ENCODE results near the gene ACER3.
"Not testable (repeated sequence)": the region's sequence is repeated elsewhere in the genome, so short reads cannot be mapped to it uniquely, and the experiment has no call there.

ACER3 gene

DNA sequence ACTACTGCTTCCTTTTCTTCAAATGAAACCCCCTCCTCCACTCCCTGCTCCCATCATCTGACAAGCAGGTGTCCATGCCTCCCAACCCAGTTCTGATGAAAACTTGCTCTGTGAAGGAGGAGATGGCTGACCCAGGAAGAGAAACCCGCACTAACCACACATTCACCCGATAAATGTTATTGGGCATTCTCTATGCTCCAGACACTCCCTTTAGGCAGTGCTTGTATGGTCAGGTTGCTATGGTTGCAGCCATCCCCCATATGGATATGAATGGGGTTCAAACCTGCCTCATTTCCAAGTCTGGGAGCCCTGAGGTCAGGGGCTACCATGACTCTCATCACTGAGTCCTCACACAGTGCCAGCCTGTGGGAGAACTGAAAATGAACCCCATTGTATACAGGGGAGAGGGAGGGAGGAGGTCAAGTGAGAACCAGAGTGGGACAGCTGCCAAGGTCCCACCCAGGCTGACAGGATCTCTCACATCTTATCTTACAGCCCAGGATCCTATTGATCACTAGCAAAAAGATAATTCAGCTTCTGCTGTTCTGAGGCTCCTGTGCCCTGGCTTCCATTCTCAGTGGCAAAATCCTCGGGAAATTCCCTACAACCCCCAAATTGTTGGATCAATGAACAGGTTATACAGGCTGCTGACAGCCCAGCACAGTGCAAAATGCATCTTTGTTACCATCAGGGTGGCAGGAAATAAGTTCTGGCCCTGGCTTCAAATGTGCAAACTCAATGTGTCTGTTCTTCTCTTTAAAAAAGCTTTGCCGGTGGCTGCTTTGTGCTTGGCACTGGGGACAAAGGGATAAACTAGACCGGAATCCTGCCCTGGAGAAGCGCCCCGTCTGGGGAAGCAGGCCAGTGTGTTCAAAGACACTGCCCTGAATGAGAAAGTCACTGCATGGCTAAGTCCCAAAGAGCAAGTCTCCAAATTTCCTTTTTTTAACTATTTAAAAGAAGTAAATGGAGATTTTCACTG, 22.7 kb upstream of the ACER3 start:
- no peak for DNase-seq

DNA sequence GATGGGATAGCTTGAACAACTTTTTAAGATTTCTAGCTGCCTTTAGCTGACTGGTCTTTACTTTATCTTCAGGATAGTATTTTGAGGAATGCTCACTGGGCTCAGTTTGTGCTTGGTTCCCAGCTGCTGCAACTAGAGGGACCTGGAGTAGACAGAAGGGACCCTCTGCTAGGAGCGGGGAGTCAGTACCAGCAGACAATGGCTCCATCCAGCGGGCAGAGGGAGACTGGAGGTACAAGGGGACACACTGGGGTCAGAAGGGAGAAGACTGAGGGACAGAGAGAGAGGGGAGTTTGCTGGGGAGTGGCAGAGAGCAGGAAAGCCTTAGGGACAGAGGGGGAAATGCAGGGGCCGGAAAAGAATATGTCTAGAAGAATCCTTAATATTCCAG, 22.0 kb upstream of the ACER3 start:
- DNase-seq, result no peak

DNA sequence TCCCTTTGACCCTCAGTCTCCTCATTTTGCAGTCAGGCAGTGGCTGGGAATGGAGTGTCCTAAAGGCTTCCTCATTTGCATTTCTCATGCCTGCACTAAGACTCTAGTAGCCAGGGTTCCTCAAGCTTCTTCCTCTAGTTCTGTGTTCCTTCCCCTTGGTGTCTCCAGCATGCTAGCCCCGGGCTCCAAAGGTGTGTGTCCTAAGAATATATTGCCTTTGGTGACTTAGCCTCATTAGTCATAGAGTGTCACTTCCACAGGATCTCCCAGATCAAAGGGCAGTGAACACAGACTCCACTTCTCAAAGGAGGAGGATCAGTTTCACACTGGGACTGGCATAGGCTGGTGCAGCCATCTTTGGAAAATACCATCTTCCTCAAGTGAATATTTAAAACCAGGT, 21.4 kb upstream of the ACER3 start:
- no peak for DNase-seq

DNA sequence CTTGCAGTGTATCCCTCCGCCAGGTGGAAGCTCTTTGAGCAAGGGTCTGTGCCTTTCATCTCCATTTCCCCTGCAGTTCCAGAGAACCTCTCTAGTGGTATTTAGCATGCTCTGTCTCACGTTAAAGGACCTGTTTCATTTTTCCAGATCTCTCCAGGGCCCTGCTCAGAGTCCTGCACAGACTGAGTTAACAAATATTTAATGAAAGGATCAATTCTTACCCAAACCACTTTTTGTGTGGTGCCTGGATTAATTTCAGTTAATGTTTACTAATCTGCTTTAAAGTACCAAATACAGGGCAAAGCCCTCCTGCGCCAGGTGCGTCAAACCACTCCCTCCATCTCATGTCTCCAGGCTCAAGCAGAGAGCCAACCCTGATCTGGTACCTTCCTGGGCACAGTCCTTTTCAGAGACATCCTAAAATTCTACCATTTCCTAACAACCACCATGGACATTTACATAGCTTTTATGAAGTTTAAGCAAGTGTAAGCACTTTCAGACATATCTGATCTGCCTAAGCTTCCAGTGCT, 18.7 kb upstream of the ACER3 start:
- no peak for DNase-seq

DNA sequence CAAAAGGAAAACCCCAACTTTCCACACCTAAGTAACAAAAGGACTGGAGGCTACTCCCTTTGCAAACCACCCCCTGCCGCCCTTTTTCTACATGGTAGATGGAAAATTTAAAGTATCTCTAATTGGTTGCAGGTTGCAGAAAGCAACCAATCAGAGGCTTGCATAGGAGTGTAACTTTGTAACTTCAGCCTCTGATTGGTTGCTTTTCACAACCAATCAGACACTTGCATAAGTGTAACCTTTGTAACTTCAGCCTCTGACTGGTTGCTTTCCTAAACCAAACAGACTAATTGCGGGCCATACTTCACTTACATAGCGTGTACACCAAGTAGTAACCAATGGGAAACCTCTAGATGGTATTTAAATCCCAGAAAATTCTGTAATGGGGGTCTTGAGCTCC, 16.8 kb upstream of the ACER3 start:
- DNase-seq, result no peak

DNA sequence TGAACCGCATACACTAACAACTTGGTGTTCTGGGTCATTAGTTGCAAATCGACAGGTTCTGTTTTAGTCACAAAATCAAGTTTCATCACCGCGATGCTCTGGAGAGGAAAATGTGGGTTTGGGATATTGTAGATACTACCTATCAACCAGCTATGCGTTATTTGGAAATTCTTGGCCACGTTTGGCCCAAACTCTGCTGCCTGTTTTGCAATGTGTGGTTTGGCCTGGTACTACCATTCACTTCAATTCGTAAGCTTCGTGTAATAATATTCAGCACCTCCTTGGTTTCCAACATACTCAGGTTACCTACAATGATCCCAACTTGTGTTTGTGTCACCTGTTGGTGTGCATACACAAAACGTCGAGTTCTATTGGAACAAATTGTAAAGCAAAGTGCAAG, 16.2 kb upstream of the ACER3 start:
- DNase-seq, result no peak

DNA sequence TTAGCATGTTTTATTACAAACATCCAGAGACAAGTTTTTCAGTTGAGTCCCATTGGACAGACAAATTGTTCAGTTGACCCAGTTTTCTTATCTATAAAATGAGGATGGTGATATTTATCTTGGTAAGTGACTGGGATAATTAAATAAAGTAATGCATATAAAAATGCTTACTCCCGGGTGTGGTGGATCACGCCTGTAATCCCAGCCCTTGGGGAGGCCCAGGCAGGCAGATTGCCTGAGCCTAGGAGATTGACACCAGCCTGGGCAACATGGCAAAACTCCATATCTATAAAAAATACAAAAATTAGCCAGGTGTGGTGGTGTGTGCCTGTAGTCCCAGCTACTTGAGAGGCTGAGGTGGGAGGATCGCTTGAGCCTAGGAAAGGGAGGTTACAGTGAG, 15.6 kb upstream of the ACER3 start:
- DNase-seq, result no peak

DNA sequence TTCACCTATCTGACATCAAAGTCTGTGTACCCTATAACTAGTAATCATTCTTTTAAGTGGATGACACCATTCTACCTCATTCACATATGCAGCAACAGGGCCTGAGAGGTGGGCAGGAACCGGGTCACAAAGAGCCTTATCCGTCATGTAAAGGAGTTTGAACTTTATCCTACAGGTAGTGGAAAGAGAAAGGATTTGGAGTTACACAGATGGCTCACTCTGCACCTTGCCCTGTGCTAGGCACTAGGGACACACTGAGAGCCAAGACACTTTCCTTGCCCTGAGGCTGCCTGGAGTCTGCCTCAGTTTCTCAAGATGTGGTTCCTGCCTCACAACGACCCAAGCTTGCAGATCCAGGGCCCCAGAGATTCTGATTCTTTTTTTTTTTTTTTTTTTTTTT, 14.3 kb upstream of the ACER3 start:
- no peak for DNase-seq

DNA sequence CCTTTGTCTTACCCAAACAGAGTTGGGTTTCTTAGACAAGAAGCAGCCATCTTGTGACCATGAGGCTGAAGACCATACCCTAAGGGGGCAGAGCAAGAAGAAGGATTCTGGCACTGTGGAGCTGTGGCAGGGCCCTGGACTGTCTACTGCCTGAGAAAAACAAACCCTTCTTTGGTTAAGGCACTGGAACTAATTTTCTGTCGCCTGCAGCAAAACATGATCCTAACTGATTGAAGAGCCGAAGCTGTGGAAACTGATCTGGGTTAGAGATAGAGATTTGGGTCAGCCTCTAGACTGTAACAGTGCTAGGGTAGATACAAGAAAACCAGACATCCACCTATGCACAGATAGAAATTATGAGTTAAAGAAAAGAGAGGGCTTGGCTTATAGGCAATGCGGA, 11.3 kb upstream of the ACER3 start:
- DNase-seq, result no peak

DNA sequence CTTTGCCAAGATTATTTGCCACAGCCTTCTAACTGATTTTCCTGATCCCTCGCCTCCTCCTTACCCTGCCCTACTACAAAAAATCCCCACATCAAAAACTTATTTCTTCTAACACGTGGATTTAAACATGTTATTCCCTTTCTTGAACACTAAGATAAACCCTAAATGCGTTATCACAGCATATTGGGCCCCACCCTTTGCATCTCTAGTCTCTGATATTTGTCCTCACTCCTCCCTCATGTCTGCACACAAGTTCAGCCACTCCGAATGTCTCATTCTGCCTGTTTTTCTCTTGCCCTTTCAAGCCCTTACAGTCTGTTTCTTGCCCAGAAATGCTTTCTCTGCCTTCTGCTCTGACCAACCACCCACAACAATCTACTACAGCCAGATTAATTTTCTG, 10.6 kb upstream of the ACER3 start:
- DNase-seq, result no peak

DNA sequence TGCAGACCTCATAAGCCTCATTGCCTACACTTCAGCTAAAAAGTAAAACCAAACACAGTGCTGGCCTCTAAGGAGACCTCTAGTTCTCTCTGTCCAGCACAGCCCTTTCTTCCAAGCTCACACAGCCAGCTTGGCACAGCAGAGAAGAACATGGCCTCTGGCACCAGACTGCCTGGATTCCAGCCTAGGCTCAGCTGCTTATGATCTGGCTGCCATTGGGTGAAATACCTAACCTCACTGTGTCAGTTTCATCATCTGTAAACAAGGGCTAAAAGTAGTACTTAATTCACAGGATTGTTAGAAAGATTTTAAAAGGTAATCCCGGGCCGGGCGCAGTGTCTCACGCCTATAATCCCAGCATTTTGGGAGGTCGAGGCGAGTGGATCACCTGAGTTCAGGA, 9.9 kb upstream of the ACER3 start:
- DNase-seq, result no peak

DNA sequence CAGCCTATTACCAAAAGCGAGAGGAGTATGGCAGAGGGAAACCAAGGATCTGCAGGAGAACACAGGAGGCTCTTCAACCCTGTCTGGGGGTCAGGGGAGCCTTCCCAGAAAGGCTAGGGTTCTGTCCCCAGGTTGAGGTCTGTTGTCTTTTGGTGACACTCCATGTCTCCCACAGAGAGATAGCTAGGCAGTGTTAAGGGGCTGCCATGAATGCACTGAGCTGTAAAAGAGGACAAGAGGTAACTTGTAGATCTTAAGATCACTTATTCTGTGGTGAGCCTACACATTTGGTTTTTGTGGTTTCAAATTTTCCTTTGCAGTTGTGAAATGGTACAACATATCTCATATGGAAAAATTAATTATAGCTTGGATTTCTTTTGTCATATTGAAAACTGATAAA, 6.0 kb upstream of the ACER3 start:
- no peak for DNase-seq

DNA sequence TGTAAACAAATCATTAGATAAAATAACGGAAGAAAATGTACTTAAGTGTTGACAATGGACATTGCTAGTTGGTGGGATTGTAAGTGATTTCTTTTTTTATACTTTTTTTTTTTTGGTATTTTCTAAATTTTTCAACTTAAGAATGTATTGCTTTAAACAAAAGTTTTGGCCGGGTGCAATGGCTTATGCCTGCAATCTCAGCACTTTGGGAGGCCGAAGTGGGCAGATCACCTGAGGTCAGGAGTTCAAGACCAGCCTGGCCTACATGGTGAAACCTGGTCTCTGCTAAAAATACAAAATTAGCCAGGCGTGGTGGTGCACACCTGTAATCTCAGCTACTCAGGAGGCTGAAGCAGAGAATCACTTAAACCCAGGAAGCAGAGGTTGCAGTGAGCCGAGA, 5.0 kb upstream of the ACER3 start:
- DNase-seq, result not testable (repeated sequence)

DNA sequence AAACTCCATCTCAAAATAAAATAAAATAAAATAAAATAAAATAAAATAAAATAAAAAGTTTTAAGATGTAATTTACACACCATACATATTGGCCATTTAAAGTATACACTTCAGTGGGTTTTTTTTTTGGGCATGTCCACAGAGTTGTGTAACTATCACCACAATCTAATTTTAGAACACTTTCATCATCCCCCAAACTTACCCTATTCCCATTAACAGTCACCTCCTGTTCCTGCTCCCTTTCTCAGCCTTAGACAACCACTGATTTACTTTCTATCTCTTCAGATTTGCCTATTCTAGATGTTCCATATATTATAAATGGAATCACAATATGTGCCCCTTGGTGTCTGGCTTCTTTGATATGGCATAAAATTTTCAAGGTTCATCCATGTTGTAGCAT, 4.6 kb upstream of the ACER3 start:
- no peak for DNase-seq

DNA sequence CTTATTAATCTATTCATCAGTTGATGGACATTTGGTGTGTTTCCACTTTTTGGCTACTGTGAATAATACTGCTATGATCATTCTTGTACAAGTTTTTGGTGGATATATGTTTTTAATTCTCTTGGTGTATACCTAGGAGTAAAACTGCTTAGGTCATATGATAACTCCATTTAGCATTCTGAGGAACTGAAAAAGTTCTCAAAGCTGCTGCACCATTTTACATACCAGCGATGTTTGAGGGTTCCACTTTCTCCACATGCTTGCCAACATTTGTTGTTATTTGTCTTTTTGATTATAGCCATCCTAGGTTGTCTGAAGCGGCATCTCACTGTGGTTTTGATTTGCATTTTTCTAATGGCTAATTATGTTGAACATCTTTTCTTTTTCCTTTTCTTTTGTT, 4.1 kb upstream of the ACER3 start:
- no peak for DNase-seq

DNA sequence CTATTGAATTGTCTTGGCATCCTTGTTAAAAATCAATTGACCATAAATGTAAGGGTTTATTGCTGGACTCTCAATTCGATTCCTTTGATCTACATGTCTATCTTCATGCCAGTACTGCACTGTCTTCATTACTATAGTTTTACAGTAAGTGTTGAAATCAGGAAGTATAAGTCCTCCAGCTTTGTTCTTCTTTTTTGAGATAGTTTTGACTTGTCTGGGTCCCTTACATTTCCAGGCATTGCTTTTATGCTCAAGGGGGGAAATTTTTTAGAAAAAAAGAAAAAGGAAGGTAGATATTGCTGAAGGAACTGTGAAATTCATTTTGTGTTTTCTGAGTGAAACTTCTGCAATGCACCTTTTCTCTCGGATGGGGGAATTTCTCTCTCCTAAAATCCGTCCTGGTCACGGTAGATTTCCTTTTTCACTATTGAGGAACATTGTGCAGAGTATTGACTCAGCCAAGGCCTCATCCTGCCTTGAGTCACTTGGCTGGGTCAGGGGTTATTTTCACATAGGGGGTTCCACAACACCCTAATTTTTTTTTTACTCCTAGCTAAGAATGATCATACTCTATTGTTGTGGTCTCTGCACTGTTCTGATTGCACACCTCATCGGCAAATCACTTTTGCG, 2.8 kb upstream of the ACER3 start:
- no peak for DNase-seq

DNA sequence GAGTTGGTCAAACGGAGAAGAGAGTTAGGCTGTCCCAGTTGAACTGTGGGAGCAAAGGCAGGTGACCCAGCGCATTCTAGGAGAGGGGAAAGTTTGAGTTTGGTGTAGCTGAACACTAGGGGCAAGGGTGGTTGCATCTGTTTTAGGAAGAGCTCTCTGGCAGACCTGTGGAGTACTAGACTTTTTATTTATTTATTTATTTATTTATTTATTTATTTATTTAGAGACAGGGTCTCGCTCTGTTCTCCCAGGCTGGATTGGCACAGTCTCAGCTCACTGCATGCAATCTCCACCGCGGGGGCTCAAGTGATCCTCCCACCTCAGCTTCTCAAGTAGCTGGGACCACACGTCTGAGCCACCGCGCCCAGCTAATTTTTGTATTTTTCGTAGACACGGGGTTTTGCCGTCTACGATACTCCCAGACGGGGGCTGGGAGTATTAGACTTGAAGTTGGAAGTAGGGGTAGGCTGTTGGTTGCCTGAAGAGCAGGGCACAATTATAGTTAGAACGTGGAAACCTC, 950 bp upstream of the ACER3 start:
- no peak for DNase-seq

DNA sequence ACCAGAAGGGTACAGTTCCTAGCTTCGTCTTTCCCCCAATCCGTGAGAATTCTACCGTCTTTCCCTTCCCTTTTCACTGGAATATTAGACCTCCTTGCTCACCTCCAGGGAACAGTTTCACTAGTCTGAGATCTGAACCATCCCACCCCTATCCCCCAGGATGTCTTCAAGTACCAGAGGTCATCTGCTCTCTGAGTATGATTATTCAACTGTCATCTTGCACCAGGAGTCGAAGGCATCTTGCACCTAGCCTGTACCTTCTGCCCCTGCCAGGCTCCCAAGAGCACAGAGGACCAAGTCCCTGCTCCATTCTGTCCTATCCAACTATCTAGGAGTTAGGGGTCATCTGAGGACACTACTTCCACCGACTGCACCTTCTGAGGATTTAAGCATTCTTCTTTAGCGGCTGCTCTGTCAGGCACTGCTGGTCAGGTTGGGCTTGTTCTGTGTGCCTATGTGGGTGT, 804 bp downstream of the ACER3 start:
- no peak for DNase-seq

DNA sequence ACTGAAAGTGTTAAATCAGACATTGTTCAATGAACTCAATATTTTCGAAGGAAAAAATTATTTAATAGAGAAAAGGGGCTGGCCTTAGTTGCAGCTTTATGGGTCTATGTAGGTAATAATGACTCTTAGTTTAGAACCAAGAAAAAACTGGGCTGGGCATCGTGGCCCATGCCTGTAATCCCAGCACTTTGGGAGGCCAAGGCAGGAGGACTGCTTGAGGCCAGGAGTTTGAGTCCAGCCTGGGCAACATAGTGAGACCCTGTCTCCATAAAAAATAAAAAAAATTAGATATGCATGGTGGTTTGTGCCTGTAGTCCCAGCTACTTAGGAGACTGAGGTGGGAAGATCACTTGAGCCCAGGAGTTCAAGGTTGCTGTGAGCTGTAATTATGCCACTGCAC, 2.1 kb downstream of the ACER3 start:
- not testable (repeated sequence) for DNase-seq

DNA sequence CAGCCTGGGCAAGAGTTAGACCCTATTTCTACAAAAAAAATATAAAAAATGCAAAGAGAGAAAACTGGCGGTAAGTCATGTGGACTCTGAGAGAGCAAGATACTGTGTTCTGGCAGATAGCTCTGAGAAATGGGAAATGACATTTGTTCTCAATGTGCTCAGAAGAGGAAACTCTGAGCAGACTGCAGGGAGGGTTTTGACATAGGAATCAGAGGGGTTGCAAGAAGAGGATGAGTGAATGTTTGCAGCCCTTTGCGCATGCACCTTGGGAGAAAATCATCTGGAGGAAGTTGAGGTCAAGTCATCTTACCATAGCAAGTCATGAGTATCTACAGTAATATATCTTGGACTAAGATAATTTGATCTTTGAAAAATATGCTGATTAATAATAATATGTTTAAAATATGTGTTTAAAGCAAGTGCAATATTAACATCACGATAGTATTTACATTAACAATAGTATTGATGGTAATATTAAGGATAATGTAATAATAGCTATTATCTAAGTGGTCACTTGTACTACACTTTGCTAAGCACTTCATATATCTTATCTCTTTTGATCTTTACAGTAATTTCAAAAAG, 2.6 kb downstream of the ACER3 start:
- no peak for DNase-seq

DNA sequence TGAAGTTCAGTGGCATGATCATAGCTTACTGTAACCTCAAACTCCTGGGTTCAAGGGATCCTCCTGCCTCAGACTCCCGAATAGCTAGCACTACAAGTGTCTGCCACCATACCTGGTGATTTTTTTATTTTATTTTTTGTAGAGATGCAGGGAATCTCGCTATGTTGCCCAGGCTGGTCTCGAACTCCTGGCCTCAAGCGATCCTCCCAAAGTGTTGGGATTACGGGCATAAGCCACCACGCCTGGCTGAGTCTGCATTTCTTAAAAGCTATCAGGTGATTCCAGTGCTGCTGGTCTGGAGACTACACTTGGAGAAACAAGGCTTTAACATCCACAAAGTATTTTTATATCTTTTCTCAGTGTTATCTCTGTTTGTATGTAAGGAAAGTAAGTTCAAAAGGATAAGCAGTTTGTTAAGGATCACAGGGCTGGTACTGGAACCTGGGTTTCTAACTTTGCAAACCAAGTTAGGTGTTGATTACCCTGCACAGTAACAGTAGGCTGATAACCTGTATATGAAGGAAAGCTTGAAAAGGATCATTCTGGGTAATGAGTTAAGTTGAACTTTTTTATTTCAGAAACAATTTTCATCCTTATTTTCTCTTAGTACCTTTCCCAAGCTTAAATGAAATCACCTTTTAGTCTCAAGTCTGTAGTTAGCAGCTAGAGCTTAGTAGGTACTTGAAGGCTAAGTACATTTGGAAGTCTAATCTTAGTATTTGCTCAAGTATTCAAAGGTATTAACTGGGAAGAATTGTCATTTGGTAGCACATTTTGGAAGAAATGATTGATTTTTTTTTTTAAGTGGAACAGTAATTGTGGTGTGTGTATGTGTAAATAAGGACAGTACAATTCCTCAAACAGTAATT, 12.5 kb downstream of the ACER3 start:
- DNase-seq, result no peak

DNA sequence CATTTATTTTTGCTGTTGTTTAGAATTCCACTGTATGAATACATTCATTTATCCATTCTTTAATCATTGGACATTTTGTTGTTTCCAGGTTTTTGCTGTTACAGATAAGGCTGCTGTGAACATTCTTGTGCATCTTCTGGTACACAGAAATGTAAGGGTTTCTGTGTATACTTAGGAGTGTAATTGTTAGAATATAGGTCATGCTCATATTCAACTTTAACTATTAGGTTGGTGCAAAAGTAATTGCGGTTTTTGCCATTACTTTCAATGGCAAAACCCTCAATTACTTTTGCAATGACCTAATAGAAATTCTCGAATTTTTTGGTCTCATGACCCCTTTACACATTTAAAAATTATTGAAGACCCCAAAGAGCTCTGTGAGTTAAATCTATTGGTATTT, 17.3 kb downstream of the ACER3 start:
- DNase-seq, result no peak

DNA sequence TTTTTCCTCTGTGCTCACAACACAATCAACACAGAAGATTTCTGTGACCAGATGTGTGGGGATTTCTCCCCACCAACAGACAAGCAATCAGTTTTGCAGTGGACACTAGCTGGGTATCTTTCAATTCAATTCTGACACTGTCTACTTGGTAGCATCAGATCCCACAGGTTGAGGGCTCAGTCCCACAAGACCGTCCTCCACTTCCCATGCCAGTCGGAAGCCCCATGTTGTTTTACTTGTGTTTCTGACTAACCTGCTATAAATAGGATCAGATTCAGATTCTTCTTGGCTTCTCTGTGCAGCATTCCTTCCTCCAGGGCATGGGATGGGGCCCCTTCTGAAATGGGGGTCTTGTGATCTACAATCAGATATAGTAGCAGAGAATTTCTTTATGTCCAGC, 19.6 kb downstream of the ACER3 start:
- no peak for DNase-seq
